HG03108 (cell line): ENCODE measurements around the gene MCCC2.
"Not testable (repeated sequence)": the region's sequence is repeated elsewhere in the genome, so short reads cannot be mapped to it uniquely, and the experiment has no call there.

ENCODE experiments used
- ATAC-seq: cut with Tn5 transposase; IDR thresholded peaks from one replicate; pipeline ENCODE4 v1.9.1; 2021; ENCODE audit warnings: moderate library complexity; ENCODE audit not compliant: unreplicated experiment

The MCCC2 gene

GRCh38 chr5:71658916-71659662 is 71.9 kb downstream of the MCCC2 start:
- ATAC-seq = no peak

GRCh38 chr5:71662381-71662780 is 75.2 kb downstream of the MCCC2 start:
- ATAC-seq = no peak

GRCh38 chr5:71663191-71663969 is 76.2 kb downstream of the MCCC2 start:
- no peak for ATAC-seq

- not testable (repeated sequence) for ATAC-seq
Observed at GRCh38 chr5:71664615-71665014, 77.5 kb downstream of the MCCC2 start.

- no peak for ATAC-seq
Observed at GRCh38 chr5:71666321-71666720, 79.2 kb downstream of the MCCC2 start.

GRCh38 chr5:71677977-71678376 is 90.8 kb downstream of the MCCC2 start:
- ATAC-seq = no peak

GRCh38 chr5:71679714-71680113 is 92.6 kb downstream of the MCCC2 start:
- ATAC-seq = no peak

- ATAC-seq = no peak
Observed at GRCh38 chr5:71680510-71680909, 93.4 kb downstream of the MCCC2 start.

- ATAC-seq = no peak
Observed at GRCh38 chr5:71681296-71681695, 94.2 kb downstream of the MCCC2 start.

GRCh38 chr5:71684309-71684708 is 97.2 kb downstream of the MCCC2 start:
- no peak for ATAC-seq

- ATAC-seq = no peak
Observed at GRCh38 chr5:71693828-71694427, 106.8 kb downstream of the MCCC2 start.

GRCh38 chr5:71695071-71695470 is 107.9 kb downstream of the MCCC2 start:
- no peak for ATAC-seq

- no peak for ATAC-seq
Observed at GRCh38 chr5:71695595-71695994, 108.5 kb downstream of the MCCC2 start.

- ATAC-seq = no peak
Observed at GRCh38 chr5:71697967-71698366, 110.8 kb downstream of the MCCC2 start.

GRCh38 chr5:71699233-71699632 is 112.1 kb downstream of the MCCC2 start:
- no peak for ATAC-seq

- ATAC-seq = no peak
Observed at GRCh38 chr5:71699751-71700150, 112.6 kb downstream of the MCCC2 start.

GRCh38 chr5:71700803-71701202 is 113.7 kb downstream of the MCCC2 start:
- ATAC-seq = no peak

- no peak for ATAC-seq
Observed at GRCh38 chr5:71701407-71701806, 114.3 kb downstream of the MCCC2 start.

GRCh38 chr5:71703941-71704340 is 116.8 kb downstream of the MCCC2 start:
- no peak for ATAC-seq

GRCh38 chr5:71705421-71705820 is 118.3 kb downstream of the MCCC2 start:
- no peak for ATAC-seq

- no peak for ATAC-seq
Observed at GRCh38 chr5:71706906-71707305, 119.8 kb downstream of the MCCC2 start.
